ENCODE results near the gene CALB2. TPM values are rescaled to one million over a fixed set of nuclear protein-coding genes. Genes with fewer than 3 reads are reported as not detected.

Gene CALB2
- total and polyA plus RNA-seq, 2 donors (not counting 1 experiment from before 2014, with no cell fraction given): not detected

- Mint-ChIP-seq H3K4me1 (no peaks in the 10 kb centered on the region), H3K4me3 (no peak overlapping the region), H3K27ac (no peak overlapping the region), H3K27me3 (peaks cover 53% of the 10 kb centered on the region), H3K9me3 (ENCODE audit: insufficient read depth) (peaks cover 6% of the 10 kb centered on the region)
- no peak for DNase-seq
- Histone ChIP-seq H3K27ac (ENCODE audit: low read length in 2 of 2) (no peak overlapping the region), H3K4me1 (ENCODE audit: control insufficient read depth in 2 of 2, insufficient read depth in 2 of 2, low read length in 2 of 2) (no peaks in the 10 kb centered on the region), H3K9me3 (ENCODE audit: control extremely low read depth in 1 of 3, control insufficient read depth in 2 of 3, insufficient read depth in 1 of 3, low read length in 2 of 3) (peaks cover 0 to 19% (median 0%) of the 10 kb centered on the region in 3 donors), H4K20me1 (ENCODE audit: control insufficient read depth, insufficient read depth, low read length, poor library complexity, severe bottlenecking) (no peaks in the 10 kb centered on the region), H3K4me2 (replicated peaks; ENCODE audit: low read depth, low read length, poor library complexity, severe bottlenecking) (no peak overlapping the region), H3K4me3 (ENCODE audit: control extremely low read depth in 1 of 5, extremely low read depth in 1 of 5, insufficient read depth in 1 of 5, low read depth in 2 of 5, low read length in 4 of 5) (no peak overlapping the region), H3K36me3 (replicated peaks in 1 of 2; ENCODE audit: control extremely low read depth in 1 of 2, control insufficient read depth in 1 of 2, extremely low read depth in 1 of 2, insufficient read depth in 2 of 2, low read length in 1 of 2) (no peaks in the 10 kb centered on the region), H2AFZ (ENCODE audit: insufficient read depth, low read depth, low read length, poor library complexity, severe bottlenecking) (no peak overlapping the region), H3K79me2 (ENCODE audit: control insufficient read depth, insufficient read depth, low read length) (no peaks in the 10 kb centered on the region), H3K9ac (ENCODE audit: low read length) (no peak overlapping the region), H3K27me3 (replicated peaks in 1 of 4; ENCODE audit: control extremely low read depth in 1 of 4, control insufficient read depth in 3 of 4, insufficient read depth in 4 of 4, low read length in 3 of 4) (peaks cover 0 to 8% (median 0%) of the 10 kb centered on the region in 4 experiments)
- WGBS (ENCODE audit: insufficient coverage): 100% methylated on average over 3 of the region's 4 CpGs
- CTCF ChIA-PET: interaction anchor here (1.6 kb wide), 1 partner anchor 207 kb away, joined by 4 read pairs; no protein-coding TSS in a partner anchor
- no peak for ATAC-seq (ENCODE audit: low read depth)
- intact Hi-C loops (cut with micrococcal nuclease): no loop called here
- POLR2A ChIA-PET: no interaction called here
- TF ChIP-seq EZH2 (IDR thresholded peaks at IDR 0.05; ENCODE audit: borderline replicate concordance, insufficient read depth, low read depth, low read length, poor library complexity, severe bottlenecking): no peak
- TF ChIP-seq, protein P1, sequence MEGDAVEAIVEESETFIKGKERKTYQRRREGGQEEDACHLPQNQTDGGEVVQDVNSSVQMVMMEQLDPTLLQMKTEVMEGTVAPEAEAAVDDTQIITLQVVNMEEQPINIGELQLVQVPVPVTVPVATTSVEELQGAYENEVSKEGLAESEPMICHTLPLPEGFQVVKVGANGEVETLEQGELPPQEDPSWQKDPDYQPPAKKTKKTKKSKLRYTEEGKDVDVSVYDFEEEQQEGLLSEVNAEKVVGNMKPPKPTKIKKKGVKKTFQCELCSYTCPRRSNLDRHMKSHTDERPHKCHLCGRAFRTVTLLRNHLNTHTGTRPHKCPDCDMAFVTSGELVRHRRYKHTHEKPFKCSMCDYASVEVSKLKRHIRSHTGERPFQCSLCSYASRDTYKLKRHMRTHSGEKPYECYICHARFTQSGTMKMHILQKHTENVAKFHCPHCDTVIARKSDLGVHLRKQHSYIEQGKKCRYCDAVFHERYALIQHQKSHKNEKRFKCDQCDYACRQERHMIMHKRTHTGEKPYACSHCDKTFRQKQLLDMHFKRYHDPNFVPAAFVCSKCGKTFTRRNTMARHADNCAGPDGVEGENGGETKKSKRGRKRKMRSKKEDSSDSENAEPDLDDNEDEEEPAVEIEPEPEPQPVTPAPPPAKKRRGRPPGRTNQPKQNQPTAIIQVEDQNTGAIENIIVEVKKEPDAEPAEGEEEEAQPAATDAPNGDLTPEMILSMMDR (IDR thresholded peaks at IDR 0.05): no peak
These were observed 45.8 kb downstream of the CALB2 start for GRCh38 chr16:71404364-71404763.

DNA sequence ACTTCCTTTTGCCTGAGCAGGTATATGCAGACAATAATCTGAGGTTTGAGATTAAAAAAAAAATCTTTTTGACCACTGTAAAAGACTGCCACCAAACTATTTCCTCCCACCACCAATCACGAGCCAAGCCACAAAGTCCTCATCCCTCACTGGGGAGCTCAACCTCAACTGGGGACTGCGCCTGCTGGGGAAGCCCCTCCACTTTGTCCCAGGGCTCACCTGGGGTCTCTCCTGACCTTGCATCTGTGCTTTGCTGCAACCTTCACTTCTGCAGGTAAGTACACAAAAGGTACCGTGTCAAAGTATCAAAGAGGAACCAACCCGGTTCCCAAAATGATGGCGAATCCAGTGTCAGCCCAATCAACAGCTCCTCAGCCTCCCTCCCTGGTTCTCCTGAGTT lies 47.8 kb downstream of the CALB2 start:
- no peak overlapping the region for H3K4me3 Mint-ChIP-seq
- no peaks in the 10 kb centered on the region for H3K79me2 ChIP-seq (ENCODE audit: control insufficient read depth, insufficient read depth, low read length)
- H4K20me1 ChIP-seq (ENCODE audit: control insufficient read depth, insufficient read depth, low read length, poor library complexity, severe bottlenecking): no peaks in the 10 kb centered on the region
- H3K27ac ChIP-seq (ENCODE audit: low read length in 2 of 2): no peak overlapping the region
- peaks cover 46% of the 10 kb centered on the region for H3K27me3 Mint-ChIP-seq
- peaks cover 0 to 19% (median 0%) of the 10 kb centered on the region in 3 donors for H3K9me3 ChIP-seq (ENCODE audit: control extremely low read depth in 1 of 3, control insufficient read depth in 2 of 3, insufficient read depth in 1 of 3, low read length in 2 of 3)
- TF ChIP-seq, protein P1 (IDR thresholded peaks at IDR 0.05): no peak
- TF ChIP-seq EZH2 (IDR thresholded peaks at IDR 0.05; ENCODE audit: borderline replicate concordance, insufficient read depth, low read depth, low read length, poor library complexity, severe bottlenecking): no peak
- CTCF ChIA-PET: interaction anchor here (3.9 to 10.0 kb wide), 2 partner anchors 92 to 204 kb away, joined by 17 to 258 read pairs; no protein-coding TSS in a partner anchor
- no peaks in the 10 kb centered on the region for H3K4me1 Mint-ChIP-seq
- no peaks in the 10 kb centered on the region for H3K36me3 ChIP-seq (replicated peaks in 1 of 2; ENCODE audit: control extremely low read depth in 1 of 2, control insufficient read depth in 1 of 2, extremely low read depth in 1 of 2, insufficient read depth in 2 of 2, low read length in 1 of 2)
- H3K27me3 ChIP-seq (replicated peaks in 1 of 4; ENCODE audit: control extremely low read depth in 1 of 4, control insufficient read depth in 3 of 4, insufficient read depth in 4 of 4, low read length in 3 of 4): peaks cover 0 to 10% (median 0%) of the 10 kb centered on the region in 4 experiments
- no peak overlapping the region for H3K4me3 ChIP-seq (ENCODE audit: control extremely low read depth in 1 of 5, extremely low read depth in 1 of 5, insufficient read depth in 1 of 5, low read depth in 2 of 5, low read length in 4 of 5)
- POLR2A ChIA-PET: no interaction called here
- H3K4me2 ChIP-seq (replicated peaks; ENCODE audit: low read depth, low read length, poor library complexity, severe bottlenecking): no peak overlapping the region
- H3K4me1 ChIP-seq (ENCODE audit: control insufficient read depth in 2 of 2, insufficient read depth in 2 of 2, low read length in 2 of 2): no peaks in the 10 kb centered on the region
- no peak for ATAC-seq (ENCODE audit: low read depth)
- intact Hi-C loops (cut with micrococcal nuclease): no loop called here
- H3K9me3 Mint-ChIP-seq (ENCODE audit: insufficient read depth): peaks cover 6% of the 10 kb centered on the region
- DNase-seq: no peak
- H3K9ac ChIP-seq (ENCODE audit: low read length): no peak overlapping the region
- no peak overlapping the region for H2AFZ ChIP-seq (ENCODE audit: insufficient read depth, low read depth, low read length, poor library complexity, severe bottlenecking)
- WGBS (ENCODE audit: insufficient coverage): 54% methylated on average over 5 of the region's 5 CpGs
- H3K27ac Mint-ChIP-seq: no peak overlapping the region
